GM15510 (cell line): Measurements from ENCODE around the gene ORMDL1.

ENCODE experiments used
- POLR2A ChIP-seq: IDR thresholded peaks from 3 replicates; pipeline ENCODE4 v1.6.1; 2011; ENCODE audit warnings: borderline replicate concordance; ENCODE audit not compliant: insufficient read length; ENCODE audit errors: extremely low read depth

The ORMDL1 gene

GRCh38 chr2:189729430-189729829, 54.7 kb downstream of the ORMDL1 start:
- no peak for TF ChIP-seq POLR2A

- no peak for TF ChIP-seq POLR2A
These were observed 57.3 kb downstream of the ORMDL1 start for GRCh38 chr2:189726849-189727248.

- TF ChIP-seq POLR2A: no peak
These were observed 57.9 kb downstream of the ORMDL1 start for GRCh38 chr2:189726271-189726670.

- TF ChIP-seq POLR2A: no peak
These were observed 60.9 kb downstream of the ORMDL1 start for GRCh38 chr2:189723192-189723591.
